Measurements from ENCODE around the gene PHLPP2.

- TF ChIP-seq CTCF (conservative IDR thresholded peaks at IDR 0.05 in 1 of 2, IDR thresholded peaks at IDR 0.05 in 1 of 2; ENCODE audit: low read depth in 1 of 2, low read length in 2 of 2) (no peak), EZH2 (IDR thresholded peaks at IDR 0.05; ENCODE audit: low read length, missing control alignments) (no peak)
Observed at GRCh38 chr16:71672803-71673581, 51.5 kb downstream of the PHLPP2 start.
